ENCODE results near the gene PRR36. TPM values are rescaled to one million over a fixed set of nuclear protein-coding genes. Genes with fewer than 3 reads are reported as not detected.

PRR36 gene
- total RNA-seq, 1 experiment from 2014 or later: 11.7 TPM

GRCh38 chr19:7865262-7865911 lies 8.8 kb downstream of the PRR36 start:
- H3K9me3 Mint-ChIP-seq (ENCODE audit: low read depth, unreplicated experiment): no peaks in the 10 kb centered on the region
- H3K4me3 Mint-ChIP-seq (ENCODE audit: low read depth, unreplicated experiment): no peak overlapping the region
- peaks cover 7% of the 10 kb centered on the region for H3K4me1 Mint-ChIP-seq (ENCODE audit: low read depth, unreplicated experiment)
- peaks cover 36% of the 10 kb centered on the region for H3K36me3 Mint-ChIP-seq (ENCODE audit: insufficient read depth, unreplicated experiment)
- no peak for TF ChIP-seq CTCF (IDR thresholded peaks at IDR 0.05; ENCODE audit: unreplicated experiment)
- intact Hi-C loops (cut with micrococcal nuclease; ENCODE audit: unreplicated experiment): no loop called here
- BruUV-seq (replicated peaks): no TSS peak
- H3K27me3 Mint-ChIP-seq (ENCODE audit: unreplicated experiment): no peaks in the 10 kb centered on the region
- H3K27ac Mint-ChIP-seq (ENCODE audit: unreplicated experiment): no peak overlapping the region
- CTCF ChIA-PET: no interaction called here
- DNase-seq: no peak

GRCh38 chr19:7864690-7865074 lies 9.5 kb downstream of the PRR36 start:
- Mint-ChIP-seq H3K27me3 (ENCODE audit: unreplicated experiment) (no peaks in the 10 kb centered on the region), H3K9me3 (ENCODE audit: low read depth, unreplicated experiment) (no peaks in the 10 kb centered on the region), H3K4me3 (ENCODE audit: low read depth, unreplicated experiment) (no peak overlapping the region), H3K36me3 (ENCODE audit: insufficient read depth, unreplicated experiment) (peaks cover 29% of the 10 kb centered on the region), H3K4me1 (ENCODE audit: low read depth, unreplicated experiment) (peaks cover 7% of the 10 kb centered on the region), H3K27ac (ENCODE audit: unreplicated experiment) (no peak overlapping the region)
- intact Hi-C loops (cut with micrococcal nuclease; ENCODE audit: unreplicated experiment): no loop called here
- no peak for DNase-seq
- CTCF ChIA-PET: interaction anchor here (0.6 kb wide), 1 partner anchor 56 kb away, joined by 6 read pairs; the partner anchor contains the start of gene SNAPC2
- no TSS peak for BruUV-seq (replicated peaks)
- TF ChIP-seq CTCF (IDR thresholded peaks at IDR 0.05; ENCODE audit: unreplicated experiment): no peak

GRCh38 chr19:7863971-7864689 lies 10.1 kb downstream of the PRR36 start:
- H3K9me3 Mint-ChIP-seq (ENCODE audit: low read depth, unreplicated experiment): no peaks in the 10 kb centered on the region
- H3K36me3 Mint-ChIP-seq (ENCODE audit: insufficient read depth, unreplicated experiment): peaks cover 25% of the 10 kb centered on the region
- no peak overlapping the region for H3K4me3 Mint-ChIP-seq (ENCODE audit: low read depth, unreplicated experiment)
- CTCF ChIA-PET: interaction anchor here (0.6 kb wide), 1 partner anchor 56 kb away, joined by 6 read pairs; the partner anchor contains the start of gene SNAPC2
- H3K4me1 Mint-ChIP-seq (ENCODE audit: low read depth, unreplicated experiment): peaks cover 7% of the 10 kb centered on the region
- intact Hi-C loops (cut with micrococcal nuclease; ENCODE audit: unreplicated experiment): no loop called here
- BruUV-seq (replicated peaks): no TSS peak
- no peak for DNase-seq
- no peak overlapping the region for H3K27ac Mint-ChIP-seq (ENCODE audit: unreplicated experiment)
- no peak for TF ChIP-seq CTCF (IDR thresholded peaks at IDR 0.05; ENCODE audit: unreplicated experiment)
- no peaks in the 10 kb centered on the region for H3K27me3 Mint-ChIP-seq (ENCODE audit: unreplicated experiment)

- CTCF ChIA-PET: no interaction called here
- Mint-ChIP-seq H3K4me3 (ENCODE audit: low read depth, unreplicated experiment) (no peak overlapping the region), H3K36me3 (ENCODE audit: insufficient read depth, unreplicated experiment) (peaks cover 20% of the 10 kb centered on the region), H3K4me1 (ENCODE audit: low read depth, unreplicated experiment) (peaks cover 7% of the 10 kb centered on the region), H3K27me3 (ENCODE audit: unreplicated experiment) (no peaks in the 10 kb centered on the region), H3K9me3 (ENCODE audit: low read depth, unreplicated experiment) (no peaks in the 10 kb centered on the region), H3K27ac (ENCODE audit: unreplicated experiment) (no peak overlapping the region)
- BruUV-seq (replicated peaks): no TSS peak
- intact Hi-C loops (cut with micrococcal nuclease; ENCODE audit: unreplicated experiment): no loop called here
- no peak for DNase-seq
- TF ChIP-seq CTCF (IDR thresholded peaks at IDR 0.05; ENCODE audit: unreplicated experiment): no peak
These were observed 10.8 kb downstream of the PRR36 start for GRCh38 chr19:7863157-7863970.
